Fibroblast of upper back skin (primary cell): Measurements from ENCODE around the gene TFR2.

ENCODE experiments used
- DNase-seq: peaks from one replicate; pipeline ENCODE4 v3.0.0-alpha.2; 2013

The TFR2 gene

DNA sequence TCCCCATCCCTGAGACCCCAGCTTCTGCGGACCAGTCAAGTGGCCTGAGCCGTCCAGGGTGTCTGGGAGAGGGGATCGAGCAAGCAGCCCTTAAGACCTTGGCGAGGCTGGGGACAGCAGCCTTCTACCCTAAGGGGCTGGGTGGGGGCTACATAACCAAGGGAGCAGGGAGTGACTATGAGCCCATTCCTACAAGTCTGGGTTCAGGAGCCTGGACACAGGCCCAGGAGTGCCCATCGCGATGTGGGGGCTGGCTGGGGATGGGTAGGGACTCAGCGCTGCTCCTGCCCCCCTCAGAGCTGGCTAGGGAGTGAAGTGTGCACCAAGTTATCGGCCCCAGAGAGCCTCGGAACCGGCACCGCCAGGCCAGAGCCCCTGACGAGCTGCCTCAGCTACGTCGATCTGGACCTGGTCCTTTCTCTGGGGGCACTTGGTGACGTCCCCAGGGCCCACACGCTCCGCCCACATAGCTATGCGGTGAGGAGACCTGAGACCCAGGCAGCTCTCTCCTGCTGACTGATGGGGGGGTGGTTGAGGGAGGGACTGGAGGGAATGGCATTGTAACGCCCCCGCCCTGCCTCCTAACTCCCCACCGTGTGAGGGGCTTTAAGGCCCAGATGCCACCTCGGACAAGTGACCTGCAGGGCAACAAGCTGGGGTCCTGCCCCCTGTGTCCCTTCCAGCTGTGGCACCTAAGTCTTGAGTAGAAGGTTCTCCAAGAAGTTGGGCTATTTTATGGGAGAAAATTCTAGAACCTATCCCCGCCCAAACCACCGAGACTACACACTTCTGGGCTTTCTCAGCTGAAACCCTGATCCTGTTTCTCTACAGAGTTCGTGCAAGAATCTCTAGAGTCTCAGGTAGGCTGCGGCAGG, 70.2 kb downstream of the TFR2 start:
- DNase-seq, result peak; percentile 17
